Hematopoietic multipotent progenitor cell treated with erythropoietin and hydrocortisone succinate and interleukin-3 and kit ligand, for 15 days (in vitro differentiated cells): ENCODE data around the gene LSS.
A peak's percentile ranks its signal among the peaks of the same experiment; 100 is the strongest.
"Not testable (repeated sequence)": the region's sequence is repeated elsewhere in the genome, so short reads cannot be mapped to it uniquely, and the experiment has no call there.

Experiments
- DNase-seq: peaks from one replicate; pipeline ENCODE4 v3.0.0-alpha.2; 2015; ENCODE audit warnings: low spot score

LSS gene

GRCh38 chr21:46152927-46153246 lies 75.7 kb downstream of the LSS start:
- no peak for DNase-seq

- no peak for DNase-seq
Measured at GRCh38 chr21:46151989-46152926, 76.3 kb downstream of the LSS start.

- no peak for DNase-seq
Measured at GRCh38 chr21:46151261-46151988, 77.1 kb downstream of the LSS start.

GRCh38 chr21:46150491-46151121 lies 78.0 kb downstream of the LSS start:
- no peak for DNase-seq

GRCh38 chr21:46150073-46150472 lies 78.5 kb downstream of the LSS start:
- no peak for DNase-seq

GRCh38 chr21:46149205-46149901 lies 79.2 kb downstream of the LSS start:
- DNase-seq = no peak

- no peak for DNase-seq
Measured at GRCh38 chr21:46148106-46148505, 80.5 kb downstream of the LSS start.

- peak; percentile 59 for DNase-seq
Measured at GRCh38 chr21:46147429-46147828, 81.1 kb downstream of the LSS start.

GRCh38 chr21:46146856-46147255 lies 81.7 kb downstream of the LSS start:
- DNase-seq = no peak

GRCh38 chr21:46145840-46146691 lies 82.5 kb downstream of the LSS start:
- DNase-seq = no peak

- no peak for DNase-seq
Measured at GRCh38 chr21:46145159-46145839, 83.3 kb downstream of the LSS start.

GRCh38 chr21:46144464-46145070 lies 84.0 kb downstream of the LSS start:
- peak; percentile 12 for DNase-seq

- peak; percentile 10 for DNase-seq
Measured at GRCh38 chr21:46142582-46143473, 85.7 kb downstream of the LSS start.

GRCh38 chr21:46141767-46142581 lies 86.6 kb downstream of the LSS start:
- no peak for DNase-seq

GRCh38 chr21:46140352-46141003 lies 88.1 kb downstream of the LSS start:
- not testable (repeated sequence) for DNase-seq

GRCh38 chr21:46139686-46140085 lies 88.9 kb downstream of the LSS start:
- DNase-seq = no peak

- no peak for DNase-seq
Measured at GRCh38 chr21:46138383-46138970, 90.1 kb downstream of the LSS start.
